Measurements from ENCODE around the gene PPP6R1. TPM values are rescaled to one million over a fixed set of nuclear protein-coding genes. Genes with fewer than 3 reads are reported as not detected.

The PPP6R1 gene
- total and polyA plus RNA-seq, 2 of the 13 experiments (the other 11 are each of a cell fraction or from before 2014, with no cell fraction given) = 25.8 to 54.0 TPM

DNA sequence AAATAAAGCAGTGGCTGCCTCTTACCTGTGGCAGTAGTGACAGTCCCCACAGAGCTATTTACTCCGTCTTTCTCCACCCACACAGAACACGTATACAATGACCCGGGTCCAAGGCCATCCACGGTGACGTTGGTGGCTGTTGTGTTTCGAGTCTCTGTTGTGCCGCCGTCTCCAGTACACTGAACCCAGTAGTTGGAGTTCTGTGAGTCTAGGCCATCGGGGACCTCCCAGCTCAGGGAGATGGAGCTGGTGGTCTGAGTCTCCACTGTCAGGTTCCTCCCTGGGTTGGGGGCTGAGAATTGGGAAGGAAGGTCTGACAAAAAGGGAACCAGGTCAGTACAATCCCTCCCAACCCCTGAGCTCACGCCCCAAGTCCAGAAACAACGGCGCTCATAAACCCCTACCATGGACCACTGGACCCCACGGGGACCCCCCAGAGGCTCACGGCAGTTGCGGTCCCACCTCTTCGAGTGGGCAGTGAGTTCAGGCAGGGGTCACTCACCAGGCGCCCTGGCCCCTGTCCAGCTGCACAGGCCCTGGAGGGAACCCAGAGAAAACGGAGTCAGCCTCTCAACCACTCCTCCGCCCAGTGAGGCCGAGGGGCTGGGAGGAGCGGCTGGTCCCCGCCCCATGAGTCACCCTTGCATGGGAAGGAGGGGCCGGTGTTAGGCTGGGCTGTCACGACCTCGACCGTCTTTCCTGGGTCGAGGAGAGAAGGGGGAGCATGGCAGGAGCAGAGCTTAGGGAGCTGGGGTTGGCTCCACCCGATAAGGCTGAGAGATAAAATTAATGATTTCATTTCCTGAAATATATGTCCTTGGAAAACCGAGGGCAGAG, 51.9 kb downstream of the PPP6R1 start (continued):
- TF ChIP-seq, protein P1, sequence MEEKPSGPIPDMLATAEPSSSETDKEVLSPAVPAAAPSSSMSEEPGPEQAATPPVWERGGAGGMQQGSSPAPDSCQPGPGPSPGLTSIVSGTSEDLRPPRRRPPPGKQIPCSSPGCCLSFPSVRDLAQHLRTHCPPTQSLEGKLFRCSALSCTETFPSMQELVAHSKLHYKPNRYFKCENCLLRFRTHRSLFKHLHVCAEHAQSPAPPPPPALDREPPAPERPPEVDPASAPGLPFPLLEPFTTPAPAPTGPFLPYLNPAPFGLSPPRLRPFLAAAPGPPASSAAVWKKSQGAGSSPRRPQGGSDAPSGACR (CRISPR knock-in tag; IDR thresholded peaks at IDR 0.05) = peak; percentile 85
- TF ChIP-seq ZNF776 (CRISPR knock-in tag; IDR thresholded peaks at IDR 0.05) (peak; percentile 66; the same call in 1 of the 2 replicates), DRAP1 (CRISPR knock-in tag; IDR thresholded peaks at IDR 0.05) (peak; percentile 97), ZNF558 (CRISPR knock-in tag; IDR thresholded peaks at IDR 0.05; ENCODE audit: borderline replicate concordance) (no peak; the same call in 1 of the 2 replicates), MIER2 (CRISPR knock-in tag; IDR thresholded peaks at IDR 0.05) (no peak; the same call in none of the 2 replicates), NFIC (IDR thresholded peaks at IDR 0.05; ENCODE audit: low read length) (no peak), PAF1 (CRISPR knock-in tag; IDR thresholded peaks at IDR 0.05) (0 out of 2 replicates have a peak, but pooled peaks have one; percentile 55), ATF4 (CRISPR knock-in tag; IDR thresholded peaks at IDR 0.05) (no peak), RNF219 (CRISPR knock-in tag; IDR thresholded peaks at IDR 0.05) (no peak), NFYB (CRISPR knock-in tag; IDR thresholded peaks at IDR 0.05) (no peak; the same call in 1 of the 2 replicates), SMAD1 (CRISPR knock-in tag; IDR thresholded peaks at IDR 0.05; ENCODE audit: borderline replicate concordance, low read depth) (peak; percentile 65; the same call in 1 of the 2 replicates), AGO2 (optimal IDR thresholded peaks at IDR 0.05; ENCODE audit: low read depth, low read length) (peak; percentile 73), RARA (CRISPR knock-in tag; IDR thresholded peaks at IDR 0.05) (peak; percentile 87), ZNF256 (CRISPR knock-in tag; conservative IDR thresholded peaks at IDR 0.05) (no peak), ZNF713 (CRISPR knock-in tag; IDR thresholded peaks at IDR 0.05) (peak; percentile 17; the same call in 1 of the 2 replicates)
- TF ChIP-seq, protein P2, sequence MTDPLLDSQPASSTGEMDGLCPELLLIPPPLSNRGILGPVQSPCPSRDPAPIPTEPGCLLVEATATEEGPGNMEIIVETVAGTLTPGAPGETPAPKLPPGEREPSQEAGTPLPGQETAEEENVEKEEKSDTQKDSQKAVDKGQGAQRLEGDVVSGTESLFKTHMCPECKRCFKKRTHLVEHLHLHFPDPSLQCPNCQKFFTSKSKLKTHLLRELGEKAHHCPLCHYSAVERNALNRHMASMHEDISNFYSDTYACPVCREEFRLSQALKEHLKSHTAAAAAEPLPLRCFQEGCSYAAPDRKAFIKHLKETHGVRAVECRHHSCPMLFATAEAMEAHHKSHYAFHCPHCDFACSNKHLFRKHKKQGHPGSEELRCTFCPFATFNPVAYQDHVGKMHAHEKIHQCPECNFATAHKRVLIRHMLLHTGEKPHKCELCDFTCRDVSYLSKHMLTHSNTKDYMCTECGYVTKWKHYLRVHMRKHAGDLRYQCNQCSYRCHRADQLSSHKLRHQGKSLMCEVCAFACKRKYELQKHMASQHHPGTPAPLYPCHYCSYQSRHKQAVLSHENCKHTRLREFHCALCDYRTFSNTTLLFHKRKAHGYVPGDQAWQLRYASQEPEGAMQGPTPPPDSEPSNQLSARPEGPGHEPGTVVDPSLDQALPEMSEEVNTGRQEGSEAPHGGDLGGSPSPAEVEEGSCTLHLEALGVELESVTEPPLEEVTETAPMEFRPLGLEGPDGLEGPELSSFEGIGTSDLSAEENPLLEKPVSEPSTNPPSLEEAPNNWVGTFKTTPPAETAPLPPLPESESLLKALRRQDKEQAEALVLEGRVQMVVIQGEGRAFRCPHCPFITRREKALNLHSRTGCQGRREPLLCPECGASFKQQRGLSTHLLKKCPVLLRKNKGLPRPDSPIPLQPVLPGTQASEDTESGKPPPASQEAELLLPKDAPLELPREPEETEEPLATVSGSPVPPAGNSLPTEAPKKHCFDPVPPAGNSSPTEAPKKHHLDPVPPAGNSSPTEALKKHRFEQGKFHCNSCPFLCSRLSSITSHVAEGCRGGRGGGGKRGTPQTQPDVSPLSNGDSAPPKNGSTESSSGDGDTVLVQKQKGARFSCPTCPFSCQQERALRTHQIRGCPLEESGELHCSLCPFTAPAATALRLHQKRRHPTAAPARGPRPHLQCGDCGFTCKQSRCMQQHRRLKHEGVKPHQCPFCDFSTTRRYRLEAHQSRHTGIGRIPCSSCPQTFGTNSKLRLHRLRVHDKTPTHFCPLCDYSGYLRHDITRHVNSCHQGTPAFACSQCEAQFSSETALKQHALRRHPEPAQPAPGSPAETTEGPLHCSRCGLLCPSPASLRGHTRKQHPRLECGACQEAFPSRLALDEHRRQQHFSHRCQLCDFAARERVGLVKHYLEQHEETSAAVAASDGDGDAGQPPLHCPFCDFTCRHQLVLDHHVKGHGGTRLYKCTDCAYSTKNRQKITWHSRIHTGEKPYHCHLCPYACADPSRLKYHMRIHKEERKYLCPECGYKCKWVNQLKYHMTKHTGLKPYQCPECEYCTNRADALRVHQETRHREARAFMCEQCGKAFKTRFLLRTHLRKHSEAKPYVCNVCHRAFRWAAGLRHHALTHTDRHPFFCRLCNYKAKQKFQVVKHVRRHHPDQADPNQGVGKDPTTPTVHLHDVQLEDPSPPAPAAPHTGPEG (CRISPR knock-in tag; IDR thresholded peaks at IDR 0.05) = peak; percentile 48
- TF ChIP-seq, protein P3, sequence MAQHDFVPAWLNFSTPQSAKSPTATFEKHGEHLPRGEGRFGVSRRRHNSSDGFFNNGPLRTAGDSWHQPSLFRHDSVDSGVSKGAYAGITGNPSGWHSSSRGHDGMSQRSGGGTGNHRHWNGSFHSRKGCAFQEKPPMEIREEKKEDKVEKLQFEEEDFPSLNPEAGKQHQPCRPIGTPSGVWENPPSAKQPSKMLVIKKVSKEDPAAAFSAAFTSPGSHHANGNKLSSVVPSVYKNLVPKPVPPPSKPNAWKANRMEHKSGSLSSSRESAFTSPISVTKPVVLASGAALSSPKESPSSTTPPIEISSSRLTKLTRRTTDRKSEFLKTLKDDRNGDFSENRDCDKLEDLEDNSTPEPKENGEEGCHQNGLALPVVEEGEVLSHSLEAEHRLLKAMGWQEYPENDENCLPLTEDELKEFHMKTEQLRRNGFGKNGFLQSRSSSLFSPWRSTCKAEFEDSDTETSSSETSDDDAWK (CRISPR knock-in tag; IDR thresholded peaks at IDR 0.05) = no peak
